Keratinocyte (primary cell): Measurements from ENCODE around the gene GNMT. TPM values are rescaled to one million over a fixed set of nuclear protein-coding genes. Genes with fewer than 3 reads are reported as not detected.
A peak's percentile ranks its signal among the peaks of the same experiment; 100 is the strongest.

Source experiments
- DNase-seq: peaks from one replicate; pipeline ENCODE4 v3.0.0-alpha.2; 2011; ENCODE audit warnings: low read depth, missing footprints, low spot score
- FAIRE-seq: peaks from 2 replicates; lab custom pipeline; 2011; peaks lifted over from hg19 to GRCh38; lab: Jason Lieb, UNC
- H2AFZ ChIP-seq: 2 replicates; pipeline ENCODE4 v1.6.0; 2012; ENCODE audit warnings: low read length, control low read depth, inconsistent platforms; ENCODE audit not compliant: control insufficient read depth
- H3K27ac ChIP-seq: 2 replicates; pipeline ENCODE4 v1.5.1; 2011; ENCODE audit warnings: low read length; ENCODE audit not compliant: control insufficient read depth, insufficient read depth
- H3K27me3 ChIP-seq: 3 replicates; pipeline ENCODE4 v1.6.0; 2011; ENCODE audit warnings: low read length; ENCODE audit not compliant: control insufficient read depth, insufficient read depth; ENCODE audit errors: extremely low read depth
- H3K36me3 ChIP-seq, 2 experiments: 2 replicates in 1 of 2; 3 replicates in 1 of 2; pipeline ENCODE4 v1.5.1; 2011; ENCODE audit warnings: low read length in 2 of 2, mild to moderate bottlenecking in 1 of 2; ENCODE audit not compliant: control insufficient read depth in 2 of 2, insufficient read depth in 2 of 2; ENCODE audit errors: extremely low read depth in 1 of 2
- H3K4me1 ChIP-seq: 3 replicates; pipeline ENCODE4 v1.5.1; 2011; ENCODE audit warnings: low read length; ENCODE audit not compliant: control insufficient read depth, insufficient read depth; ENCODE audit errors: extremely low read depth
- H3K4me2 ChIP-seq: 3 replicates; pipeline ENCODE4 v1.6.0; 2011; ENCODE audit warnings: low read depth, low read length; ENCODE audit not compliant: control insufficient read depth, insufficient read depth; ENCODE audit errors: extremely low read depth
- H3K4me3 ChIP-seq, 3 experiments: fragments of 200-600 bp in 1 of 3; sonication (generic) in 1 of 3; 2 replicates in 2 of 3; 3 replicates in 1 of 3; pipeline ENCODE4 v1.5.1; 2011 to 2016; ENCODE audit warnings: low read length in 3 of 3, mild to moderate bottlenecking in 3 of 3, control low read depth in 2 of 3, inconsistent platforms in 1 of 3, low read depth in 1 of 3, mixed read lengths in 1 of 3, mixed run types in 1 of 3, moderate library complexity in 1 of 3; ENCODE audit not compliant: control insufficient read depth in 2 of 3, insufficient read depth in 2 of 3; ENCODE audit errors: extremely low read depth in 1 of 3
- H3K79me2 ChIP-seq: 2 replicates; pipeline ENCODE4 v1.6.0; 2012; ENCODE audit warnings: low read length; ENCODE audit not compliant: control insufficient read depth, insufficient read depth
- H3K9ac ChIP-seq: 3 replicates; pipeline ENCODE4 v1.6.0; 2011; ENCODE audit warnings: low read length; ENCODE audit not compliant: control insufficient read depth, insufficient read depth; ENCODE audit errors: extremely low read depth
- H3K9me1 ChIP-seq: 3 replicates; pipeline ENCODE4 v1.6.0; 2011; ENCODE audit warnings: low read length; ENCODE audit not compliant: control insufficient read depth, insufficient read depth; ENCODE audit errors: extremely low read depth
- H3K9me3 ChIP-seq: 2 replicates; pipeline ENCODE4 v1.5.1; 2012; ENCODE audit warnings: low read depth, low read length; ENCODE audit not compliant: control insufficient read depth
- H4K20me1 ChIP-seq: 3 replicates; pipeline ENCODE4 v1.6.0; 2011; ENCODE audit warnings: low read length; ENCODE audit not compliant: control insufficient read depth, insufficient read depth; ENCODE audit errors: extremely low read depth
- EZH2 ChIP-seq: IDR thresholded peaks from one replicate; pipeline ENCODE4 v1.6.1; 2012; ENCODE audit warnings: inconsistent platforms, mild to moderate bottlenecking, low read length, moderate library complexity
- dilution Hi-C: fragments of 300-500 bp; cut with MboI; formaldehyde crosslinking; loops from one replicate; pipeline ENCODE4 v1.7.0; 2020; ENCODE audit warnings: low sequenced_read_pairs; ENCODE audit not compliant: extremely low pct_ligation_motif_present
- polyA plus RNA-seq, 5 experiments: library from polyadenylated mRNA; depleted of rRNA in 3 of 5; stranded (reverse) in 3 of 5; stranded (forward) in 1 of 5; unstranded in 1 of 5; fragments of >200 nt; gene quantifications; 1 replicate in 1 of 5; 2 replicates in 3 of 5; 3 replicates in 1 of 5; pipeline versions ENCODE4 v1.2.1 to v1.2.3, GENCODE V29; 2011 to 2012; ENCODE audit warnings: missing spikeins in 2 of 5, low read depth in 1 of 5, low replicate concordance in 1 of 5
- TF ChIP-seq, protein P1 (sequence below), 3 experiments: IDR thresholded peaks in 1 of 3; conservative IDR thresholded peaks in 1 of 3; optimal IDR thresholded peaks in 1 of 3; 2 replicates in 2 of 3; 3 replicates in 1 of 3; pipeline versions ENCODE3 to v1.5.1; 2011; ENCODE audit warnings: low read length in 3 of 3, mild to moderate bottlenecking in 3 of 3, moderate library complexity in 2 of 3, control low read depth in 1 of 3, inconsistent platforms in 1 of 3; ENCODE audit not compliant: insufficient read depth in 2 of 3; ENCODE audit errors: extremely low read depth in 1 of 3

GNMT gene
- polyA plus RNA-seq, 1 donor (not counting 4 experiments of a cell fraction or from before 2014, with no cell fraction given), result 0.08 TPM

DNA sequence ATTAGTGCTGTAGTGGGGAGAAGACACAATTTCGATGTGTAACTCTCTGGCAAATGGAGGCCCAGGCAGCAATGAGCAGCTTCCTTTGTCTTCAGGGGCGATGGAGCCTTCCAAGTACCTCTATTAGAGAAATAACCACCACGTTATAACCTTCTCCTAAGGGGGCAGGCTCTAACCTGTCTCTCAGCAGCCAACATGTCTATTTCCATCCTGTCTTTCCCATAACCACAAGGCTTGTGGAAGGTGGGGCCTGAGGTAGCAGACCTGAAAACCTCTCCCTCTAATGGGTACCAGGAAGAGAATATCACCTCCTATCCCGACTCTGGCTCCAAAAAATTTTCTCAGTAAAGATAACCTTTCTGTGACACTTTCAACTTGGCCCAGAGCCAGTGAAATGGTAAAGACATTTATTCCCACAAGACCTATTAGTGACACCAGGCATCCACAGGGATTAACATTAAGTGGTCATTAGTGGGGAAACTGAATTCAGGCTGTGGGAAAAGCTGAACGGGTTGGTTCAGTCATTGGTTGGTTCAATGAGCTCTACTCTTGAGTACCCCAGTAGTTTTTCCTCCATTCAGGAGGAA is 14.5 kb downstream of the GNMT start:
- FAIRE-seq (peak; percentile 86), DNase-seq (no peak)
- Histone ChIP-seq H3K9me1 (peaks cover 3% of the 10 kb centered on the region), H3K27ac (no peak overlapping the region), H3K4me2 (peak overlapping the region; percentile 55), H3K27me3 (no peaks in the 10 kb centered on the region), H3K9ac (no peak overlapping the region), H4K20me1 (no peaks in the 10 kb centered on the region), H3K79me2 (peaks cover 20% of the 10 kb centered on the region), H3K36me3 (peaks cover 2 to 6% of the 10 kb centered on the region in 2 experiments), H3K4me1 (peaks cover 33% of the 10 kb centered on the region), H3K4me3 (no peak overlapping the region), H3K9me3 (no peaks in the 10 kb centered on the region), H2AFZ (no peak overlapping the region)
- TF ChIP-seq EZH2, result no peak
- TF ChIP-seq, protein P1, sequence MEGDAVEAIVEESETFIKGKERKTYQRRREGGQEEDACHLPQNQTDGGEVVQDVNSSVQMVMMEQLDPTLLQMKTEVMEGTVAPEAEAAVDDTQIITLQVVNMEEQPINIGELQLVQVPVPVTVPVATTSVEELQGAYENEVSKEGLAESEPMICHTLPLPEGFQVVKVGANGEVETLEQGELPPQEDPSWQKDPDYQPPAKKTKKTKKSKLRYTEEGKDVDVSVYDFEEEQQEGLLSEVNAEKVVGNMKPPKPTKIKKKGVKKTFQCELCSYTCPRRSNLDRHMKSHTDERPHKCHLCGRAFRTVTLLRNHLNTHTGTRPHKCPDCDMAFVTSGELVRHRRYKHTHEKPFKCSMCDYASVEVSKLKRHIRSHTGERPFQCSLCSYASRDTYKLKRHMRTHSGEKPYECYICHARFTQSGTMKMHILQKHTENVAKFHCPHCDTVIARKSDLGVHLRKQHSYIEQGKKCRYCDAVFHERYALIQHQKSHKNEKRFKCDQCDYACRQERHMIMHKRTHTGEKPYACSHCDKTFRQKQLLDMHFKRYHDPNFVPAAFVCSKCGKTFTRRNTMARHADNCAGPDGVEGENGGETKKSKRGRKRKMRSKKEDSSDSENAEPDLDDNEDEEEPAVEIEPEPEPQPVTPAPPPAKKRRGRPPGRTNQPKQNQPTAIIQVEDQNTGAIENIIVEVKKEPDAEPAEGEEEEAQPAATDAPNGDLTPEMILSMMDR (optimal IDR thresholded peaks at IDR 0.05 in 1 of 3, IDR thresholded peaks at IDR 0.05 in 1 of 3, conservative IDR thresholded peaks at IDR 0.05 in 1 of 3; ENCODE audit: extremely low read depth in 1 of 3, insufficient read depth in 2 of 3, low read length in 3 of 3), result no peak
- dilution Hi-C loops, result no loop called here

DNA sequence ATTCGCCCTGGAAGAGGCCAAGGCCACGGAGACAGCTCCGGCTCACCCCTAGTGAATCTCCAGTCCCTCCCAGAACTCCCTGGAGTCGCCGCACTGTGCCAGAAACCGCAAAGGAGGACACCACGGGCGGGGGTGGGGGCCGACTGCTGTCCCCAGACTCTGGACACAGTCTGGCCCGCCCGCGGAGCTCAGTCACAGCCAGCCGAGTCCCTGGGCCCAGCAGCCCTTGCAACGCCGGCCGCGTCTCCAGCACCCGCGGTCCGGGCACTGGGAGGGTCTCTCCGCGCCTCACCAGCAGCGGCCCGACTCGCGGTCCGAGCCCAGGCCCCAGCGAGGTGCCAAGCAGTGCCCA is 17.9 kb downstream of the GNMT start:
- TF ChIP-seq, protein P1 (optimal IDR thresholded peaks at IDR 0.05 in 1 of 3, IDR thresholded peaks at IDR 0.05 in 1 of 3, conservative IDR thresholded peaks at IDR 0.05 in 1 of 3; ENCODE audit: extremely low read depth in 1 of 3, insufficient read depth in 2 of 3, low read length in 3 of 3), result no peak
- TF ChIP-seq EZH2, result no peak
- dilution Hi-C loops, result no loop called here
- H3K36me3 ChIP-seq, result peaks cover 2 to 6% of the 10 kb centered on the region in 2 experiments
- H3K9me1 ChIP-seq, result peaks cover 3% of the 10 kb centered on the region
- H3K4me2 ChIP-seq, result peak overlapping the region; percentile 99
- no peaks in the 10 kb centered on the region for H4K20me1 ChIP-seq
- H3K79me2 ChIP-seq, result peaks cover 20% of the 10 kb centered on the region
- no peaks in the 10 kb centered on the region for H3K9me3 ChIP-seq
- no peak for DNase-seq
- H3K27me3 ChIP-seq, result no peaks in the 10 kb centered on the region
- H3K4me3 ChIP-seq, result peak overlapping the region; percentile 69 to 93 (median 93)
- peak overlapping the region; percentile 81 for H3K27ac ChIP-seq
- H3K9ac ChIP-seq, result peak overlapping the region; percentile 87
- peak overlapping the region; percentile 9 for H2AFZ ChIP-seq
- peaks cover 28% of the 10 kb centered on the region for H3K4me1 ChIP-seq
- no peak for FAIRE-seq
